Astrocyte (in vitro differentiated cells and primary cell): Measurements from ENCODE around the gene GTF2H4. TPM values are rescaled to one million over a fixed set of nuclear protein-coding genes. Genes with fewer than 3 reads are reported as not detected.

Experiments
- DNase-seq: peaks from one replicate; pipeline ENCODE4 v3.0.0-alpha.2; 2010; ENCODE audit warnings: low read depth
- FAIRE-seq: peaks from 2 replicates; lab custom pipeline; 2011; peaks lifted over from hg19 to GRCh38; lab: Jason Lieb, UNC
- H2AFZ ChIP-seq: 2 replicates; pipeline ENCODE4 v1.6.0; 2012; ENCODE audit warnings: low read depth, low read length, inconsistent platforms
- H3K27ac ChIP-seq: 2 replicates; pipeline ENCODE4 v1.5.1; 2011; ENCODE audit warnings: low read depth, low read length, inconsistent platforms
- H3K27me3 ChIP-seq: 2 replicates; pipeline ENCODE4 v1.6.0; 2011; ENCODE audit warnings: low read length, inconsistent platforms; ENCODE audit not compliant: insufficient read depth
- H3K36me3 ChIP-seq: 2 replicates; pipeline ENCODE4 v1.5.1; 2011; ENCODE audit warnings: low read length, inconsistent platforms; ENCODE audit not compliant: insufficient read depth
- H3K4me1 ChIP-seq: 2 replicates; pipeline ENCODE4 v1.5.1; 2011; ENCODE audit warnings: low read length, inconsistent platforms; ENCODE audit not compliant: insufficient read depth
- H3K4me2 ChIP-seq: 2 replicates; pipeline ENCODE4 v1.6.0; 2012; ENCODE audit warnings: low read length, inconsistent platforms
- H3K4me3 ChIP-seq: 2 replicates; pipeline ENCODE4 v1.5.1; 2011; ENCODE audit warnings: low read depth, mild to moderate bottlenecking, low read length, inconsistent platforms; ENCODE audit not compliant: insufficient read depth
- H3K79me2 ChIP-seq: 2 replicates; pipeline ENCODE4 v1.6.0; 2012; ENCODE audit warnings: mild to moderate bottlenecking, low read length, inconsistent platforms; ENCODE audit not compliant: insufficient read depth
- H3K9ac ChIP-seq: 2 replicates; pipeline ENCODE4 v1.6.0; 2012; ENCODE audit warnings: mild to moderate bottlenecking, low read length, inconsistent platforms
- H3K9me3 ChIP-seq: 2 replicates; pipeline ENCODE4 v1.5.1; 2012; ENCODE audit warnings: low read depth, mild to moderate bottlenecking, low read length, inconsistent platforms; ENCODE audit not compliant: insufficient read depth
- H4K20me1 ChIP-seq: 2 replicates; pipeline ENCODE4 v1.6.0; 2012; ENCODE audit warnings: low read length, inconsistent platforms; ENCODE audit not compliant: insufficient read depth
- H3K27ac Mint-ChIP-seq: one replicate; pipeline ENCODE4 v1.8.0; 2021; ENCODE audit warnings: mild to moderate bottlenecking, mixed read lengths; ENCODE audit not compliant: unreplicated experiment
- H3K27me3 Mint-ChIP-seq: one replicate; pipeline ENCODE4 v1.8.0; 2021; ENCODE audit warnings: low read depth, mixed read lengths; ENCODE audit not compliant: unreplicated experiment
- H3K36me3 Mint-ChIP-seq: one replicate; pipeline ENCODE4 v1.8.0; 2021; ENCODE audit warnings: low read depth, mixed read lengths; ENCODE audit not compliant: unreplicated experiment
- H3K4me1 Mint-ChIP-seq: one replicate; pipeline ENCODE4 v1.8.0; 2021; ENCODE audit warnings: low read depth, mixed read lengths; ENCODE audit not compliant: unreplicated experiment
- H3K4me3 Mint-ChIP-seq: one replicate; pipeline ENCODE4 v1.8.0; 2021; ENCODE audit warnings: mild to moderate bottlenecking, moderate library complexity, mixed read lengths; ENCODE audit not compliant: unreplicated experiment
- H3K9me3 Mint-ChIP-seq: one replicate; pipeline ENCODE4 v1.8.0; 2021; ENCODE audit warnings: mild to moderate bottlenecking, mixed read lengths; ENCODE audit not compliant: unreplicated experiment
- EZH2 ChIP-seq: IDR thresholded peaks from 2 replicates; pipeline ENCODE4 v1.6.1; 2012; ENCODE audit warnings: mild to moderate bottlenecking, low read length, inconsistent platforms; ENCODE audit not compliant: insufficient read depth
- total RNA-seq: library from RNA; stranded (reverse); gene quantifications from 2 replicates; pipeline ENCODE4 v1.2.1, GENCODE V29; 2021
- TF ChIP-seq, protein P1 (sequence below): IDR thresholded peaks from 2 replicates; pipeline ENCODE4 v1.5.1; 2011; ENCODE audit warnings: low read depth, mild to moderate bottlenecking, inconsistent platforms, low read length, moderate library complexity; ENCODE audit not compliant: insufficient read depth

The GTF2H4 gene
- total RNA-seq, 1 donor from 2014 or later = 34.3 TPM

DNA sequence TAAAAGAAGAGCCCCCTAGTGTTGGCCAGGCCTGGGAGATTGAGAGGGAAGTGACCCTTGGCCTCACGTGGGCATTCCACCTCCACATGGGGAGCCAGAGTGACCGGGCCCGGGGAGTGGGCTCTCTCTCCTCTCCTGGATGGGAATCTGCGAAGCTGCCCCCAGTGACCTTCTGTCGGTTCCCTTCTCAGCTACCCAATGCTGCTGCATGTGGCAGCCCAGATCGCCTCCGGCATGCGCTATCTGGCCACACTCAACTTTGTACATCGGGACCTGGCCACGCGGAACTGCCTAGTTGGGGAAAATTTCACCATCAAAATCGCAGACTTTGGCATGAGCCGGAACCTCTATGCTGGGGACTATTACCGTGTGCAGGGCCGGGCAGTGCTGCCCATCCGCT lies 10.1 kb upstream of the GTF2H4 start:
- Histone ChIP-seq H4K20me1 (peaks cover 18% of the 10 kb centered on the region), H3K4me1 (no peaks in the 10 kb centered on the region), H3K9ac (no peak overlapping the region), H3K27ac (no peak overlapping the region), H3K79me2 (no peaks in the 10 kb centered on the region), H3K36me3 (peaks cover 4% of the 10 kb centered on the region), H2AFZ (no peak overlapping the region), H3K4me2 (no peak overlapping the region), H3K9me3 (no peaks in the 10 kb centered on the region), H3K27me3 (no peaks in the 10 kb centered on the region), H3K4me3 (no peak overlapping the region)
- no peaks in the 10 kb centered on the region for H3K9me3 Mint-ChIP-seq
- peaks cover 29% of the 10 kb centered on the region for H3K36me3 Mint-ChIP-seq
- H3K27ac Mint-ChIP-seq = no peak overlapping the region
- no peaks in the 10 kb centered on the region for H3K4me1 Mint-ChIP-seq
- FAIRE-seq (no peak), DNase-seq (no peak)
- TF ChIP-seq, protein P1, sequence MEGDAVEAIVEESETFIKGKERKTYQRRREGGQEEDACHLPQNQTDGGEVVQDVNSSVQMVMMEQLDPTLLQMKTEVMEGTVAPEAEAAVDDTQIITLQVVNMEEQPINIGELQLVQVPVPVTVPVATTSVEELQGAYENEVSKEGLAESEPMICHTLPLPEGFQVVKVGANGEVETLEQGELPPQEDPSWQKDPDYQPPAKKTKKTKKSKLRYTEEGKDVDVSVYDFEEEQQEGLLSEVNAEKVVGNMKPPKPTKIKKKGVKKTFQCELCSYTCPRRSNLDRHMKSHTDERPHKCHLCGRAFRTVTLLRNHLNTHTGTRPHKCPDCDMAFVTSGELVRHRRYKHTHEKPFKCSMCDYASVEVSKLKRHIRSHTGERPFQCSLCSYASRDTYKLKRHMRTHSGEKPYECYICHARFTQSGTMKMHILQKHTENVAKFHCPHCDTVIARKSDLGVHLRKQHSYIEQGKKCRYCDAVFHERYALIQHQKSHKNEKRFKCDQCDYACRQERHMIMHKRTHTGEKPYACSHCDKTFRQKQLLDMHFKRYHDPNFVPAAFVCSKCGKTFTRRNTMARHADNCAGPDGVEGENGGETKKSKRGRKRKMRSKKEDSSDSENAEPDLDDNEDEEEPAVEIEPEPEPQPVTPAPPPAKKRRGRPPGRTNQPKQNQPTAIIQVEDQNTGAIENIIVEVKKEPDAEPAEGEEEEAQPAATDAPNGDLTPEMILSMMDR = no peak
- no peak for TF ChIP-seq EZH2
- H3K27me3 Mint-ChIP-seq = no peaks in the 10 kb centered on the region
- H3K4me3 Mint-ChIP-seq = no peak overlapping the region

DNA sequence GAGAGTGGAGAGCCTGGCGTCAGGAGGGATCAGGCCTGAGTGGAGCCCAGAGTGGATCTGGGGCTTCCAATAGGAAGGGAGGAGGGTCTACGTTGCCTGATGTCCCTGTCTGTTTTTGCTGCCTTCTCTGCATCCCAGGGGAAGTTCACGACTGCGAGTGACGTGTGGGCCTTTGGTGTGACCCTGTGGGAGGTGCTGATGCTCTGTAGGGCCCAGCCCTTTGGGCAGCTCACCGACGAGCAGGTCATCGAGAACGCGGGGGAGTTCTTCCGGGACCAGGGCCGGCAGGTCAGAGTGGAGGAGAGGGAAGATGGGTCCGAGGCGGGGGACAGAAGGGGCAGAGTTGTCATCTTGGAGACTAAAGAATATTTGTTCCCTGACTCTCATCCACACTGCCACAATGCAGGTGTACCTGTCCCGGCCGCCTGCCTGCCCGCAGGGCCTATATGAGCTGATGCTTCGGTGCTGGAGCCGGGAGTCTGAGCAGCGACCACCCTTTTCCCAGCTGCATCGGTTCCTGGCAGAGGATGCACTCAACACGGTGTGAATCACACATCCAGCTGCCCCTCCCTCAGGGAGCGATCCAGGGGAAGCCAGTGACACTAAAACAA lies 9.2 kb upstream of the GTF2H4 start:
- no peaks in the 10 kb centered on the region for H3K4me1 Mint-ChIP-seq
- H3K4me3 Mint-ChIP-seq = no peak overlapping the region
- DNase-seq (no peak), FAIRE-seq (no peak)
- TF ChIP-seq, protein P1 = no peak
- TF ChIP-seq EZH2 = no peak
- Histone ChIP-seq H2AFZ (no peak overlapping the region), H3K4me3 (no peak overlapping the region), H3K9me3 (no peaks in the 10 kb centered on the region), H3K79me2 (no peaks in the 10 kb centered on the region), H3K9ac (no peak overlapping the region), H3K27me3 (no peaks in the 10 kb centered on the region), H3K27ac (no peak overlapping the region), H3K4me1 (no peaks in the 10 kb centered on the region), H4K20me1 (peaks cover 14% of the 10 kb centered on the region), H3K4me2 (no peak overlapping the region), H3K36me3 (peaks cover 4% of the 10 kb centered on the region)
- no peaks in the 10 kb centered on the region for H3K27me3 Mint-ChIP-seq
- no peak overlapping the region for H3K27ac Mint-ChIP-seq
- H3K36me3 Mint-ChIP-seq = peaks cover 29% of the 10 kb centered on the region
- no peaks in the 10 kb centered on the region for H3K9me3 Mint-ChIP-seq

DNA sequence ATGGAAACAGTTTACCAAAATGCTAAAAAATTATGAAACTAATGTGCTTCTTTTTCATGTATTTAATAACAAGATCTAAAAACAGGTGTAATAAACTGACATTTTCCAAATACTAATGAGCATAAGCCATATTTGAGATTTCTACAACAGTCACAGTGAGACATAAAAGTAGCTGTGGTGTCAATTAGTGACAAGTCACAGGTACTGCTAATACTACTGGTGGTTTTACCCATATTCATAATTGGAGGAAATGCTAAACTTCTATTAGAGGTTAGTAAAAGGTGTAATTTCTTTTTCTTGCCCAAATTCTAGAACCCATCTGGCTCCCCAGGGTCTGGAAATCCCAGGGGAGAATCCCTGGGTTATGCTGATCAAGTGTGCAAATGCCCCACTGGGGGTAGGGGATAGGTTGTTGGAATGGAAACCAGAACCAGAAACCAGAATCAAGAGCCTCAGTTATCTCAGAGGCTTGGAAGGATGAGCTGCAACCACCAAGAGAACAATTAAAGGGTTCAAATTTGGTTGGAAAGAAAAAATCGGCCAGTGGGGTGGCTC lies 7.1 kb upstream of the GTF2H4 start:
- H3K9ac ChIP-seq = no peak overlapping the region
- Mint-ChIP-seq H3K9me3 (no peaks in the 10 kb centered on the region), H3K27me3 (no peaks in the 10 kb centered on the region), H3K4me1 (no peaks in the 10 kb centered on the region), H3K27ac (no peak overlapping the region), H3K36me3 (peaks cover 16% of the 10 kb centered on the region), H3K4me3 (no peak overlapping the region)
- peaks cover 1% of the 10 kb centered on the region for H4K20me1 ChIP-seq
- H3K4me3 ChIP-seq = no peak overlapping the region
- H3K9me3 ChIP-seq = no peaks in the 10 kb centered on the region
- no peaks in the 10 kb centered on the region for H3K4me1 ChIP-seq
- no peak overlapping the region for H3K27ac ChIP-seq
- H3K4me2 ChIP-seq = no peak overlapping the region
- no peak overlapping the region for H2AFZ ChIP-seq
- no peak for DNase-seq
- no peaks in the 10 kb centered on the region for H3K79me2 ChIP-seq
- H3K36me3 ChIP-seq = no peaks in the 10 kb centered on the region
- TF ChIP-seq, protein P1 = no peak
- TF ChIP-seq EZH2 = no peak
- no peaks in the 10 kb centered on the region for H3K27me3 ChIP-seq
- no peak for FAIRE-seq
